ENCODE data around the gene CYP19A1.

Gene CYP19A1

GRCh38 chr15:51170882-51171633 is 167.3 kb downstream of the CYP19A1 start:
- Histone ChIP-seq H3K4me1 (ENCODE audit: insufficient read depth, low read length, severe bottlenecking) (no peaks in the 10 kb centered on the region), H3K36me3 (ENCODE audit: insufficient read depth, low read length) (no peaks in the 10 kb centered on the region), H3K9ac (ENCODE audit: low read length) (no peak overlapping the region), H3K4me3 (ENCODE audit: low read depth, low read length, poor library complexity, severe bottlenecking) (no peak overlapping the region), H3K9me2 (ENCODE audit: low read depth, low read length) (no peaks in the 10 kb centered on the region), H3K27me3 (ENCODE audit: insufficient read depth, low read length) (no peaks in the 10 kb centered on the region), H3K79me2 (ENCODE audit: insufficient read depth, low read length) (no peaks in the 10 kb centered on the region), H3K4me2 (ENCODE audit: low read length) (no peak overlapping the region), H3F3A (ENCODE audit: insufficient read depth, low read length) (no peaks in the 10 kb centered on the region), H2AFZ (ENCODE audit: low read length) (no peak overlapping the region), H3K27ac (ENCODE audit: low read depth, low read length, poor library complexity, severe bottlenecking) (no peak overlapping the region), H4K20me1 (ENCODE audit: insufficient read depth, low read length) (no peaks in the 10 kb centered on the region), H3K9me3 (ENCODE audit: low read length) (no peaks in the 10 kb centered on the region)
- TF ChIP-seq EZH2 (IDR thresholded peaks at IDR 0.05; ENCODE audit: borderline replicate concordance, low read length) (no peak), CTCF (IDR thresholded peaks at IDR 0.05; ENCODE audit: low read length) (no peak)

DNA sequence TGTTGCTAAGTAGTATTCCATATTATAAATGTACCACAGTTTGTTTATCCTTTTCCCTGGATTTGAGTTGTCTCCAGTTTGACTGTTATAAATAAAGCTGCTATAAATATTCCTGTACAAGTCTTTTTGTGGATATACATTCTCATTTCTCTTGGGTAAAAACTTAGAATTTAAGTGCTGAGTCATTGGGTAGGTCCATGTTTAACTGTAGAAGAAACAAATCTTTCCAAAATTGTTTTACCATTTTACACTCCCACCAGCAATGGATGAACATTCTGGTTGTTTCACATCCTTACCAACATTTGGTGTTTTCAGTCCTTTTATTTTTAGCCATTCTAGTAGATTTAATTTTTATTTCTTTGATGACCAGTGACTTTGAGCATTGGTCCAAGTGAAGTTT is 169.7 kb downstream of the CYP19A1 start:
- Histone ChIP-seq H4K20me1 (ENCODE audit: insufficient read depth, low read length) (no peaks in the 10 kb centered on the region), H3K9me2 (ENCODE audit: low read depth, low read length) (no peaks in the 10 kb centered on the region), H3K27me3 (ENCODE audit: insufficient read depth, low read length) (no peaks in the 10 kb centered on the region), H3K9ac (ENCODE audit: low read length) (no peak overlapping the region), H3K36me3 (ENCODE audit: insufficient read depth, low read length) (no peaks in the 10 kb centered on the region), H3K9me3 (ENCODE audit: low read length) (no peaks in the 10 kb centered on the region), H3F3A (ENCODE audit: insufficient read depth, low read length) (no peaks in the 10 kb centered on the region), H3K4me3 (ENCODE audit: low read depth, low read length, poor library complexity, severe bottlenecking) (no peak overlapping the region), H3K4me2 (ENCODE audit: low read length) (no peak overlapping the region), H2AFZ (ENCODE audit: low read length) (no peak overlapping the region), H3K27ac (ENCODE audit: low read depth, low read length, poor library complexity, severe bottlenecking) (no peak overlapping the region), H3K4me1 (ENCODE audit: insufficient read depth, low read length, severe bottlenecking) (no peaks in the 10 kb centered on the region), H3K79me2 (ENCODE audit: insufficient read depth, low read length) (no peaks in the 10 kb centered on the region)
- TF ChIP-seq EZH2 (IDR thresholded peaks at IDR 0.05; ENCODE audit: borderline replicate concordance, low read length), result no peak
- no peak for TF ChIP-seq CTCF (IDR thresholded peaks at IDR 0.05; ENCODE audit: low read length)

- no peaks in the 10 kb centered on the region for H3K27me3 ChIP-seq (ENCODE audit: insufficient read depth, low read length)
- no peaks in the 10 kb centered on the region for H3K9me3 ChIP-seq (ENCODE audit: low read length)
- no peaks in the 10 kb centered on the region for H3K36me3 ChIP-seq (ENCODE audit: insufficient read depth, low read length)
- no peak overlapping the region for H2AFZ ChIP-seq (ENCODE audit: low read length)
- no peak overlapping the region for H3K9ac ChIP-seq (ENCODE audit: low read length)
- H3K4me3 ChIP-seq (ENCODE audit: low read depth, low read length, poor library complexity, severe bottlenecking), result no peak overlapping the region
- no peaks in the 10 kb centered on the region for H3K79me2 ChIP-seq (ENCODE audit: insufficient read depth, low read length)
- H3K9me2 ChIP-seq (ENCODE audit: low read depth, low read length), result no peaks in the 10 kb centered on the region
- H3K27ac ChIP-seq (ENCODE audit: low read depth, low read length, poor library complexity, severe bottlenecking), result no peak overlapping the region
- H4K20me1 ChIP-seq (ENCODE audit: insufficient read depth, low read length), result no peaks in the 10 kb centered on the region
- no peaks in the 10 kb centered on the region for H3F3A ChIP-seq (ENCODE audit: insufficient read depth, low read length)
- no peak overlapping the region for H3K4me2 ChIP-seq (ENCODE audit: low read length)
- TF ChIP-seq CTCF (IDR thresholded peaks at IDR 0.05; ENCODE audit: low read length), result no peak
- no peak for TF ChIP-seq EZH2 (IDR thresholded peaks at IDR 0.05; ENCODE audit: borderline replicate concordance, low read length)
- no peaks in the 10 kb centered on the region for H3K4me1 ChIP-seq (ENCODE audit: insufficient read depth, low read length, severe bottlenecking)
Observed at GRCh38 chr15:51163843-51164242, 174.6 kb downstream of the CYP19A1 start.

Measured in OCI-LY1 (cell line).